T-helper 1 cell (primary cell): ENCODE data around the gene LILRB2.
"Not testable (repeated sequence)": the region's sequence is repeated elsewhere in the genome, so short reads cannot be mapped to it uniquely, and the experiment has no call there.

ENCODE experiments used
- DNase-seq, 5 donors: peaks; one replicate each; pipeline ENCODE4 v3.0.0-alpha.2; 2012 to 2020

Gene LILRB2

GRCh38 chr19:54239491-54240371, 41.2 kb downstream of the LILRB2 start:
- not testable (repeated sequence) for DNase-seq

- no peak for DNase-seq
Measured at GRCh38 chr19:54233941-54234340, 47.0 kb downstream of the LILRB2 start.

- DNase-seq = peak; percentile 61 to 82 (median 75)
Measured at GRCh38 chr19:54231077-54231931, 49.6 kb downstream of the LILRB2 start.

GRCh38 chr19:54230031-54230430, 50.9 kb downstream of the LILRB2 start:
- DNase-seq = no peak

GRCh38 chr19:54229146-54229545, 51.8 kb downstream of the LILRB2 start:
- DNase-seq = no peak

GRCh38 chr19:54224619-54225018, 56.3 kb downstream of the LILRB2 start:
- DNase-seq = not testable (repeated sequence)

GRCh38 chr19:54223937-54224281, 57.0 kb downstream of the LILRB2 start:
- DNase-seq = not testable (repeated sequence)
